ENCODE results near the gene CAPN8. TPM values are rescaled to one million over a fixed set of nuclear protein-coding genes. Genes with fewer than 3 reads are reported as not detected.
"Not testable (repeated sequence)": the region's sequence is repeated elsewhere in the genome, so short reads cannot be mapped to it uniquely, and the experiment has no call there.

Gene CAPN8
- polyA plus RNA-seq, 1 of the 3 experiments (the other 2 are of a cell fraction): not detected

DNA sequence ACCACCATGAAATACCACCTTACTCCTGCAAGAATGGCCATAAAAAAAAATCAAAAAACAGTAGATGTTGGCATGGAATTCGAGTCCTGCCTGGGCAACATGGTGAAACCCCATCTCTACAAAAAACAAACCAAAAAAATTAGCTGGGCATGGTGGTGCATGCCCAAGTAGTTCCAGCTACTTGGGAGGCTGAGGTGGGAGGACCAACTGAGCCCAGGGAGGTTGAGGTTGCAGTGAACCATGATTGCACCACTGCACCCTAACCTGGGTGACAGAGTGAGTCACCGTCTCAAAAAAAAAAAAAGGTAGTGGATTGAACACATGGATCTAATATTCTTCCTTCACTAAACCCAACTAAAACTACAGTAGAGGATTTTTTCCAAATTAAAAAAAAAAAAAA lies 146.4 kb downstream of the CAPN8 start:
- Histone ChIP-seq H3K36me3 (replicated peaks in 1 of 2; ENCODE audit: control insufficient read depth in 1 of 2, insufficient read depth in 2 of 2, low read length in 1 of 2) (no peaks in the 10 kb centered on the region), H3K4me1 (ENCODE audit: control insufficient read depth in 1 of 2, insufficient read depth in 2 of 2, low read depth in 1 of 2, low read length in 1 of 2) (peaks cover 0 to 2% of the 10 kb centered on the region in 2 experiments; a peak in 1 of 4 replicates), H4K20me1 (ENCODE audit: insufficient read depth) (no peaks in the 10 kb centered on the region), H3K4me3 (ENCODE audit: low read depth in 2 of 2, low read length in 1 of 2) (no peak overlapping the region), H3K9ac (no peak overlapping the region), H3K79me2 (ENCODE audit: insufficient read depth) (no peaks in the 10 kb centered on the region), H3F3A (replicated peaks; ENCODE audit: insufficient read depth) (no peaks in the 10 kb centered on the region), H3K4me2 (no peak overlapping the region), H3K9me3 (no peaks in the 10 kb centered on the region), H3K9me2 (no peaks in the 10 kb centered on the region), H2AFZ (ENCODE audit: low read depth) (no peak overlapping the region), H3K27me3 (ENCODE audit: insufficient read depth) (peaks cover 14% of the 10 kb centered on the region), H3K27ac (ENCODE audit: low read depth in 2 of 2, low read length in 1 of 2) (no peak overlapping the region)
- no peak for TF ChIP-seq FOSL2 (IDR thresholded peaks at IDR 0.05; ENCODE audit: borderline replicate concordance, low read depth)
- no peak for TF ChIP-seq RCOR1 (IDR thresholded peaks at IDR 0.05; ENCODE audit: low read length)
- TF ChIP-seq TCF12 (IDR thresholded peaks at IDR 0.05): no peak
- no peak for TF ChIP-seq FOXJ3 (CRISPR knock-in tag; IDR thresholded peaks at IDR 0.05)
- TF ChIP-seq NRF1 (IDR thresholded peaks at IDR 0.05; ENCODE audit: low read depth, low read length): no peak
- no peak for TF ChIP-seq PBX3 (IDR thresholded peaks at IDR 0.05)
- no peak for TF ChIP-seq EZH2phosphoT487 (IDR thresholded peaks at IDR 0.05; ENCODE audit: borderline replicate concordance, low read depth)
- no peak for TF ChIP-seq GATA2 (CRISPR knock-in tag; IDR thresholded peaks at IDR 0.05)
- no peak for TF ChIP-seq SIN3A (IDR thresholded peaks at IDR 0.05; ENCODE audit: borderline replicate concordance, low read depth, low read length)
- no peak for TF ChIP-seq TEAD4 (IDR thresholded peaks at IDR 0.05; ENCODE audit: borderline replicate concordance, insufficient read depth)
- TF ChIP-seq RXRA (IDR thresholded peaks at IDR 0.05; ENCODE audit: borderline replicate concordance, low read depth): no peak
- no peak for TF ChIP-seq TAF1 (IDR thresholded peaks at IDR 0.05; ENCODE audit: borderline replicate concordance, low read depth, low read length)
- no peak for TF ChIP-seq SMC3 (IDR thresholded peaks at IDR 0.05; ENCODE audit: low read depth, low read length)
- DNase-seq: no peak
- CTCF ChIA-PET: no interaction called here
- 51% methylated on average over 2 of the region's 2 CpGs for WGBS (ENCODE audit: low lambda C conversion rate)
- POLR2A ChIA-PET: no interaction called here

DNA sequence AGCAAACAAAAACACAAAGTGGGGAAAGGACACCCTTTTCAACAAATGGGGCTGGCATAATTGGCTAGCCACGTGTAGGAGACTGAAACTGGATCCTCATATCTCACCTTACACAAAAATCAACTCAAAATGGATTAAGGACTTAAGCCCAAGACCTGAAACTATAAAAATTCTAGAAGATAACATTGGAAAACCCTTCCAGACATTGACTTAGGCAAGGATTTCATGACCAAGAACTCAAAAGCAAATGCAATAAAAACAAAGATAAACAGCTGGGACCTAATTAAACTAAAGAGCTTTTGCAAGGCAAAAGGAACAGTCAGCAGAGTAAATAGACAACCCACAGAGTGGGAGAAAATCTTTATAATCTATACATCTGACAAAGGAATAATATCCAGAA lies 146.9 kb downstream of the CAPN8 start:
- H3K4me2 ChIP-seq; H2AFZ ChIP-seq (ENCODE audit: low read depth); H3K79me2 ChIP-seq (ENCODE audit: insufficient read depth); H3K9ac ChIP-seq; POLR2A ChIA-PET; H4K20me1 ChIP-seq (ENCODE audit: insufficient read depth); H3K9me2 ChIP-seq; H3F3A ChIP-seq (replicated peaks; ENCODE audit: insufficient read depth); H3K4me1 ChIP-seq (ENCODE audit: control insufficient read depth in 1 of 2, insufficient read depth in 2 of 2, low read depth in 1 of 2, low read length in 1 of 2); H3K36me3 ChIP-seq (replicated peaks in 1 of 2; ENCODE audit: control insufficient read depth in 1 of 2, insufficient read depth in 2 of 2, low read length in 1 of 2); H3K9me3 ChIP-seq; CTCF ChIA-PET; H3K4me3 ChIP-seq (ENCODE audit: low read depth in 2 of 2, low read length in 1 of 2); DNase-seq; H3K27ac ChIP-seq (ENCODE audit: low read depth in 2 of 2, low read length in 1 of 2): not testable (repeated sequence)
- 7% methylated on average over 1 of the region's 1 CpG for WGBS (ENCODE audit: low lambda C conversion rate)
- peaks cover 14% of the 10 kb centered on the region for H3K27me3 ChIP-seq (ENCODE audit: insufficient read depth)

Data from SK-N-SH (cell line).